HCT116 (cell line): ENCODE results near the gene MAP3K4. TPM values are rescaled to one million over a fixed set of nuclear protein-coding genes. Genes with fewer than 3 reads are reported as not detected.

Source experiments
- ATAC-seq: fragments of 200-7000 bp; cut with Tn5 transposase; 2 replicates; pipeline ENCODE4 v1.9.1; 2020; ENCODE audit warnings: mild to moderate bottlenecking, moderate library complexity
- BruUV-seq: library from RNA; stranded (reverse); fragments of 400-500 nt; replicated peaks from 2 replicates; lab custom pipeline; 2021; lab: Mats Ljungman, UMichigan
- CTCF ChIA-PET: fragments of 300-600 bp; sonication (Branson Sonifier 250); formaldehyde crosslinking; loops from one replicate; lab custom pipeline; 2021; ENCODE audit warnings: antibody characterized with exemption; lab: Charles Lee
- POLR2A ChIA-PET: fragments of 300-600, 350-600 bp; sonication (Branson Sonifier 250); formaldehyde crosslinking; loops from one replicate; lab custom pipeline; 2021; ENCODE audit warnings: antibody characterized with exemption; lab: Charles Lee
- RAD21 ChIA-PET, 2 experiments: fragments of 300-600 bp; sonication (Branson Sonifier 250); formaldehyde crosslinking; loops; one replicate each; lab custom pipeline; 2023; ENCODE audit warnings: low total read pairs in 2 of 2; ENCODE audit not compliant: uncharacterized antibody in 2 of 2, unreplicated experiment in 2 of 2, low non-redundant PET in 1 of 2; lab: Charles Lee
- DNase-seq: peaks from one replicate; pipeline ENCODE4 v3.0.0-alpha.2; 2010; ENCODE audit warnings: low read depth, low spot score
- H2AFZ ChIP-seq: fragments of 200-600 bp; shearing (Covaris generic), sonication (generic); 2 replicates; pipeline ENCODE4 v1.6.1; 2017; ENCODE audit warnings: low read depth, mixed run types, mixed read lengths, antibody characterized with exemption, low read length; ENCODE audit not compliant: poor library complexity, severe bottlenecking
- H3K27ac ChIP-seq: 2 replicates; pipeline ENCODE4 v1.5.1; 2012; ENCODE audit warnings: low read depth, low read length
- H3K27me3 ChIP-seq: fragments of 200-600 bp; sonication (generic); 2 replicates; pipeline ENCODE4 v1.6.1; 2016; ENCODE audit warnings: mixed run types, low read length, mixed read lengths; ENCODE audit not compliant: insufficient read depth
- H3K36me3 ChIP-seq, 2 experiments: fragments of 200-500 bp in 1 of 2; fragments of 200-600 bp in 1 of 2; sonication (Bioruptor generic) in 1 of 2; sonication (generic) in 1 of 2; 2 replicates each; pipeline versions ENCODE4 v1.5.1 to v1.6.1; 2014 to 2016; ENCODE audit warnings: low read length in 2 of 2, inconsistent platforms in 1 of 2, mixed read lengths in 1 of 2, mixed run types in 1 of 2; ENCODE audit not compliant: insufficient read depth in 2 of 2, control insufficient read depth in 1 of 2
- H3K4me1 ChIP-seq, 2 experiments: fragments of 200-600 bp in 1 of 2; sonication (generic) in 1 of 2; 2 replicates each; pipeline versions ENCODE4 v1.5.1 to v1.6.1; 2012 to 2017; ENCODE audit warnings: low read length in 2 of 2, inconsistent platforms in 1 of 2, mild to moderate bottlenecking in 1 of 2, mixed read lengths in 1 of 2, mixed run types in 1 of 2, moderate library complexity in 1 of 2; ENCODE audit not compliant: insufficient read depth in 2 of 2, control insufficient read depth in 1 of 2
- H3K4me2 ChIP-seq: fragments of 200-600 bp; sonication (generic); 2 replicates; pipeline ENCODE4 v1.6.1; 2017; ENCODE audit warnings: mixed run types, low read length, mixed read lengths
- H3K4me3 ChIP-seq, 2 experiments: fragments of 200-600 bp in 1 of 2; sonication (generic) in 1 of 2; replicated peaks in 1 of 2; 2 replicates each; pipeline ENCODE4 v1.5.1; 2011 to 2016; ENCODE audit warnings: low read length in 2 of 2, control low read depth in 1 of 2, low read depth in 1 of 2, mild to moderate bottlenecking in 1 of 2, mixed read lengths in 1 of 2, mixed run types in 1 of 2
- H3K79me2 ChIP-seq: fragments of 200-600 bp; sonication (generic); 2 replicates; pipeline ENCODE4 v1.6.1; 2017; ENCODE audit warnings: mild to moderate bottlenecking, mixed run types, low read length, moderate library complexity, mixed read lengths; ENCODE audit not compliant: insufficient read depth
- H3K9ac ChIP-seq: fragments of 200-600 bp; sonication (generic); 2 replicates; pipeline ENCODE4 v1.6.1; 2016; ENCODE audit warnings: low read length, mixed read lengths
- H3K9me2 ChIP-seq: fragments of 200-600 bp; sonication (generic), shearing (Covaris generic); 2 replicates; pipeline ENCODE4 v1.6.1; 2017; ENCODE audit warnings: mixed run types, mild to moderate bottlenecking, moderate library complexity; ENCODE audit not compliant: insufficient read depth
- H3K9me3 ChIP-seq, 2 experiments: fragments of 200-500 bp in 1 of 2; fragments of 200-600 bp in 1 of 2; sonication (Bioruptor generic) in 1 of 2; sonication (generic) in 1 of 2; 2 replicates each; pipeline ENCODE4 v1.6.1; 2014 to 2017; ENCODE audit warnings: low read length in 2 of 2, mixed read lengths in 2 of 2, inconsistent platforms in 1 of 2, low read depth in 1 of 2, mild to moderate bottlenecking in 1 of 2, mixed run types in 1 of 2, moderate library complexity in 1 of 2; ENCODE audit not compliant: control insufficient read depth in 1 of 2, insufficient read depth in 1 of 2
- H4K20me1 ChIP-seq: fragments of 200-600 bp; sonication (generic), shearing (Covaris generic); 2 replicates; pipeline ENCODE4 v1.6.1; 2017; ENCODE audit warnings: mixed run types, mild to moderate bottlenecking, moderate library complexity; ENCODE audit not compliant: insufficient read depth
- CBX3 ChIP-seq: IDR thresholded peaks from 2 replicates; pipeline ENCODE4 v1.6.1; 2012; ENCODE audit warnings: low read depth
- CEBPB ChIP-seq: IDR thresholded peaks from 2 replicates; pipeline ENCODE4 v1.6.1; 2012; ENCODE audit warnings: low read depth
- ELF1 ChIP-seq: IDR thresholded peaks from 2 replicates; pipeline ENCODE4 v1.6.1; 2012; ENCODE audit warnings: low read depth, borderline replicate concordance
- EZH2 ChIP-seq: fragments of 200-600 bp; sonication (generic); IDR thresholded peaks from 2 replicates; pipeline ENCODE4 v1.6.1; 2017; ENCODE audit warnings: antibody characterized with exemption, mixed run types
- FOSL1 ChIP-seq: IDR thresholded peaks from 2 replicates; pipeline ENCODE4 v1.6.1; 2012; ENCODE audit warnings: low read depth
- MAX ChIP-seq: IDR thresholded peaks from 2 replicates; pipeline ENCODE4 v1.6.1; 2012
- POLR2A ChIP-seq: IDR thresholded peaks from 2 replicates; pipeline ENCODE4 v1.7.0; 2011; ENCODE audit warnings: borderline replicate concordance; ENCODE audit not compliant: insufficient read depth, insufficient read length; ENCODE audit errors: extremely low read depth
- RAD21 ChIP-seq: IDR thresholded peaks from 2 replicates; pipeline ENCODE4 v1.6.1; 2012; ENCODE audit warnings: low read depth, mild to moderate bottlenecking
- SIN3A ChIP-seq: IDR thresholded peaks from 2 replicates; pipeline ENCODE4 v1.6.1; 2012; ENCODE audit warnings: low read depth
- SRF ChIP-seq: IDR thresholded peaks from 2 replicates; pipeline ENCODE4 v1.6.1; 2012; ENCODE audit warnings: low read depth
- TCF7L2 ChIP-seq: IDR thresholded peaks from 2 replicates; pipeline ENCODE4 v1.7.0; 2011; ENCODE audit warnings: borderline replicate concordance, inconsistent platforms; ENCODE audit not compliant: insufficient read depth, insufficient read length; ENCODE audit errors: extremely low read depth
- YY1 ChIP-seq: IDR thresholded peaks from 2 replicates; pipeline ENCODE4 v1.6.1; 2011; ENCODE audit warnings: low read length, low read depth, moderate library complexity, mild to moderate bottlenecking; ENCODE audit not compliant: insufficient replicate concordance; ENCODE audit errors: extremely low read depth
- ZNF274 ChIP-seq: fragments of 200-500 bp; sonication (Bioruptor generic); IDR thresholded peaks from 2 replicates; pipeline ENCODE4 v1.6.1; 2014; ENCODE audit warnings: mild to moderate bottlenecking, low read depth, low read length, inconsistent platforms
- intact Hi-C: fragments of 100-400 bp; cut with micrococcal nuclease; formaldehyde crosslinking; loops from 2 replicates; pipeline ENCODE4 v1.10.0; 2022
- total RNA-seq: library from RNA; stranded (reverse); gene quantifications from one replicate; pipeline ENCODE4 v1.2.1, GENCODE V29; 2021; ENCODE audit not compliant: unreplicated experiment
- TF ChIP-seq, protein P1 (sequence below): IDR thresholded peaks from 2 replicates; pipeline ENCODE4 v1.6.1; 2011; ENCODE audit warnings: mild to moderate bottlenecking, low read length, moderate library complexity; ENCODE audit not compliant: insufficient replicate concordance; ENCODE audit errors: extremely low read depth
- TF ChIP-seq, protein P2 (sequence below), 3 experiments: fragments of 200-600 bp in 1 of 3; sonication (generic) in 1 of 3; IDR thresholded peaks in 2 of 3; conservative IDR thresholded peaks in 1 of 3; 2 replicates each; pipeline ENCODE4 v1.5.1; 2012 to 2017; ENCODE audit warnings: low read depth in 2 of 3, low read length in 2 of 3, antibody characterized with exemption in 1 of 3, borderline replicate concordance in 1 of 3, control low read depth in 1 of 3, mild to moderate bottlenecking in 1 of 3, mixed read lengths in 1 of 3, mixed run types in 1 of 3, moderate library complexity in 1 of 3; ENCODE audit not compliant: insufficient read depth in 1 of 3
- TF ChIP-seq, protein P3 (sequence below): IDR thresholded peaks from 2 replicates; pipeline ENCODE4 v1.6.1; 2012; ENCODE audit warnings: low read depth

MAP3K4 gene
- total RNA-seq, 1 experiment from 2014 or later = 46.5 TPM

GRCh38 chr6:161010418-161010817, 18.8 kb downstream of the MAP3K4 start:
- no peak for ATAC-seq
- no peak overlapping the region for H3K4me3 ChIP-seq
- peaks cover 3% of the 10 kb centered on the region; the same call in 1 of the 2 replicates for H4K20me1 ChIP-seq
- H2AFZ ChIP-seq = no peak overlapping the region
- H3K36me3 ChIP-seq = no peaks in the 10 kb centered on the region
- no peaks in the 10 kb centered on the region for H3K9me2 ChIP-seq
- ChIA-PET POLR2A (no interaction called here), CTCF (no interaction called here), RAD21 (no interaction called here)
- H3K9me3 ChIP-seq = no peaks in the 10 kb centered on the region
- TF ChIP-seq CEBPB (no peak), TCF7L2 (no peak), SRF (no peak), ELF1 (no peak), EZH2 (no peak), POLR2A (no peak), SIN3A (no peak), RAD21 (no peak), YY1 (no peak), CBX3 (no peak), MAX (no peak), FOSL1 (no peak), ZNF274 (no peak)
- TF ChIP-seq, protein P1, sequence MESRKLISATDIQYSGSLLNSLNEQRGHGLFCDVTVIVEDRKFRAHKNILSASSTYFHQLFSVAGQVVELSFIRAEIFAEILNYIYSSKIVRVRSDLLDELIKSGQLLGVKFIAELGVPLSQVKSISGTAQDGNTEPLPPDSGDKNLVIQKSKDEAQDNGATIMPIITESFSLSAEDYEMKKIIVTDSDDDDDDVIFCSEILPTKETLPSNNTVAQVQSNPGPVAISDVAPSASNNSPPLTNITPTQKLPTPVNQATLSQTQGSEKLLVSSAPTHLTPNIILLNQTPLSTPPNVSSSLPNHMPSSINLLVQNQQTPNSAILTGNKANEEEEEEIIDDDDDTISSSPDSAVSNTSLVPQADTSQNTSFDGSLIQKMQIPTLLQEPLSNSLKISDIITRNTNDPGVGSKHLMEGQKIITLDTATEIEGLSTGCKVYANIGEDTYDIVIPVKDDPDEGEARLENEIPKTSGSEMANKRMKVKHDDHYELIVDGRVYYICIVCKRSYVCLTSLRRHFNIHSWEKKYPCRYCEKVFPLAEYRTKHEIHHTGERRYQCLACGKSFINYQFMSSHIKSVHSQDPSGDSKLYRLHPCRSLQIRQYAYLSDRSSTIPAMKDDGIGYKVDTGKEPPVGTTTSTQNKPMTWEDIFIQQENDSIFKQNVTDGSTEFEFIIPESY = no peak
- TF ChIP-seq, protein P2, sequence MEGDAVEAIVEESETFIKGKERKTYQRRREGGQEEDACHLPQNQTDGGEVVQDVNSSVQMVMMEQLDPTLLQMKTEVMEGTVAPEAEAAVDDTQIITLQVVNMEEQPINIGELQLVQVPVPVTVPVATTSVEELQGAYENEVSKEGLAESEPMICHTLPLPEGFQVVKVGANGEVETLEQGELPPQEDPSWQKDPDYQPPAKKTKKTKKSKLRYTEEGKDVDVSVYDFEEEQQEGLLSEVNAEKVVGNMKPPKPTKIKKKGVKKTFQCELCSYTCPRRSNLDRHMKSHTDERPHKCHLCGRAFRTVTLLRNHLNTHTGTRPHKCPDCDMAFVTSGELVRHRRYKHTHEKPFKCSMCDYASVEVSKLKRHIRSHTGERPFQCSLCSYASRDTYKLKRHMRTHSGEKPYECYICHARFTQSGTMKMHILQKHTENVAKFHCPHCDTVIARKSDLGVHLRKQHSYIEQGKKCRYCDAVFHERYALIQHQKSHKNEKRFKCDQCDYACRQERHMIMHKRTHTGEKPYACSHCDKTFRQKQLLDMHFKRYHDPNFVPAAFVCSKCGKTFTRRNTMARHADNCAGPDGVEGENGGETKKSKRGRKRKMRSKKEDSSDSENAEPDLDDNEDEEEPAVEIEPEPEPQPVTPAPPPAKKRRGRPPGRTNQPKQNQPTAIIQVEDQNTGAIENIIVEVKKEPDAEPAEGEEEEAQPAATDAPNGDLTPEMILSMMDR (IDR thresholded peaks at IDR 0.05 in 2 of 3, conservative IDR thresholded peaks at IDR 0.05 in 1 of 3; ENCODE audit: borderline replicate concordance in 1 of 3, insufficient read depth in 1 of 3, low read depth in 2 of 3, low read length in 2 of 3) = no peak
- TF ChIP-seq, protein P3, sequence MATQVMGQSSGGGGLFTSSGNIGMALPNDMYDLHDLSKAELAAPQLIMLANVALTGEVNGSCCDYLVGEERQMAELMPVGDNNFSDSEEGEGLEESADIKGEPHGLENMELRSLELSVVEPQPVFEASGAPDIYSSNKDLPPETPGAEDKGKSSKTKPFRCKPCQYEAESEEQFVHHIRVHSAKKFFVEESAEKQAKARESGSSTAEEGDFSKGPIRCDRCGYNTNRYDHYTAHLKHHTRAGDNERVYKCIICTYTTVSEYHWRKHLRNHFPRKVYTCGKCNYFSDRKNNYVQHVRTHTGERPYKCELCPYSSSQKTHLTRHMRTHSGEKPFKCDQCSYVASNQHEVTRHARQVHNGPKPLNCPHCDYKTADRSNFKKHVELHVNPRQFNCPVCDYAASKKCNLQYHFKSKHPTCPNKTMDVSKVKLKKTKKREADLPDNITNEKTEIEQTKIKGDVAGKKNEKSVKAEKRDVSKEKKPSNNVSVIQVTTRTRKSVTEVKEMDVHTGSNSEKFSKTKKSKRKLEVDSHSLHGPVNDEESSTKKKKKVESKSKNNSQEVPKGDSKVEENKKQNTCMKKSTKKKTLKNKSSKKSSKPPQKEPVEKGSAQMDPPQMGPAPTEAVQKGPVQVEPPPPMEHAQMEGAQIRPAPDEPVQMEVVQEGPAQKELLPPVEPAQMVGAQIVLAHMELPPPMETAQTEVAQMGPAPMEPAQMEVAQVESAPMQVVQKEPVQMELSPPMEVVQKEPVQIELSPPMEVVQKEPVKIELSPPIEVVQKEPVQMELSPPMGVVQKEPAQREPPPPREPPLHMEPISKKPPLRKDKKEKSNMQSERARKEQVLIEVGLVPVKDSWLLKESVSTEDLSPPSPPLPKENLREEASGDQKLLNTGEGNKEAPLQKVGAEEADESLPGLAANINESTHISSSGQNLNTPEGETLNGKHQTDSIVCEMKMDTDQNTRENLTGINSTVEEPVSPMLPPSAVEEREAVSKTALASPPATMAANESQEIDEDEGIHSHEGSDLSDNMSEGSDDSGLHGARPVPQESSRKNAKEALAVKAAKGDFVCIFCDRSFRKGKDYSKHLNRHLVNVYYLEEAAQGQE = no peak
- H3K9ac ChIP-seq = no peak overlapping the region
- H3K27ac ChIP-seq = no peak overlapping the region
- no TSS peak for BruUV-seq
- no peak overlapping the region for H3K4me2 ChIP-seq
- H3K79me2 ChIP-seq = peaks cover 91% of the 10 kb centered on the region
- H3K4me1 ChIP-seq = no peaks in the 10 kb centered on the region
- intact Hi-C loops = no loop called here
- DNase-seq = no peak
- no peaks in the 10 kb centered on the region for H3K27me3 ChIP-seq
